ENCODE measurements around the gene CAPRIN1.

The CAPRIN1 gene

GRCh38 chr11:34124885-34125668 lies 73.5 kb downstream of the CAPRIN1 start:
- Histone ChIP-seq H3K4me1 (ENCODE audit: low read length) (peaks cover 2% of the 10 kb centered on the region), H2AFZ (ENCODE audit: low read depth, low read length) (no peak overlapping the region), H4K20me1 (ENCODE audit: insufficient read depth, low read length) (no peaks in the 10 kb centered on the region), H3K27ac (ENCODE audit: low read length) (no peak overlapping the region), H3K4me3 (ENCODE audit: low read length) (no peak overlapping the region), H3K36me3 (replicated peaks; ENCODE audit: low read depth, low read length) (peaks cover 69% of the 10 kb centered on the region), H3K27me3 (ENCODE audit: low read depth, low read length) (no peaks in the 10 kb centered on the region), H3K79me2 (ENCODE audit: low read length) (no peaks in the 10 kb centered on the region; the same call in 1 of the 2 replicates), H3K9ac (ENCODE audit: low read length) (no peak overlapping the region), H3K4me2 (ENCODE audit: low read length) (no peak overlapping the region), H3K9me3 (ENCODE audit: insufficient read depth, low read length) (no peaks in the 10 kb centered on the region)
- TF ChIP-seq CTCF (IDR thresholded peaks at IDR 0.05; ENCODE audit: low read depth, low read length) (no peak), EZH2phosphoT487 (IDR thresholded peaks at IDR 0.05; ENCODE audit: low read depth) (no peak)

- H3K9ac ChIP-seq (ENCODE audit: low read length), result no peak overlapping the region
- no peaks in the 10 kb centered on the region for H4K20me1 ChIP-seq (ENCODE audit: insufficient read depth, low read length)
- TF ChIP-seq CTCF (IDR thresholded peaks at IDR 0.05; ENCODE audit: low read depth, low read length), result no peak
- TF ChIP-seq EZH2phosphoT487 (IDR thresholded peaks at IDR 0.05; ENCODE audit: low read depth), result no peak
- H3K4me1 ChIP-seq (ENCODE audit: low read length), result peaks cover 24% of the 10 kb centered on the region
- peaks cover 74% of the 10 kb centered on the region for H3K36me3 ChIP-seq (replicated peaks; ENCODE audit: low read depth, low read length)
- no peaks in the 10 kb centered on the region for H3K27me3 ChIP-seq (ENCODE audit: low read depth, low read length)
- no peaks in the 10 kb centered on the region for H3K79me2 ChIP-seq (ENCODE audit: low read length)
- no peak overlapping the region for H3K4me3 ChIP-seq (ENCODE audit: low read length)
- H3K27ac ChIP-seq (ENCODE audit: low read length), result no peak overlapping the region
- H3K4me2 ChIP-seq (ENCODE audit: low read length), result no peak overlapping the region
- H2AFZ ChIP-seq (ENCODE audit: low read depth, low read length), result no peak overlapping the region
- H3K9me3 ChIP-seq (ENCODE audit: insufficient read depth, low read length), result no peaks in the 10 kb centered on the region
Measured at GRCh38 chr11:34126959-34127848, 75.7 kb downstream of the CAPRIN1 start.

GRCh38 chr11:34128824-34129223 lies 77.3 kb downstream of the CAPRIN1 start:
- H4K20me1 ChIP-seq (ENCODE audit: insufficient read depth, low read length), result no peaks in the 10 kb centered on the region
- H3K4me2 ChIP-seq (ENCODE audit: low read length), result no peak overlapping the region
- H3K9me3 ChIP-seq (ENCODE audit: insufficient read depth, low read length), result no peaks in the 10 kb centered on the region
- H3K27ac ChIP-seq (ENCODE audit: low read length), result no peak overlapping the region
- peaks cover 75% of the 10 kb centered on the region for H3K36me3 ChIP-seq (replicated peaks; ENCODE audit: low read depth, low read length)
- TF ChIP-seq CTCF (IDR thresholded peaks at IDR 0.05; ENCODE audit: low read depth, low read length) (no peak), EZH2phosphoT487 (IDR thresholded peaks at IDR 0.05; ENCODE audit: low read depth) (no peak)
- no peak overlapping the region for H3K4me3 ChIP-seq (ENCODE audit: low read length)
- no peak overlapping the region for H2AFZ ChIP-seq (ENCODE audit: low read depth, low read length)
- H3K4me1 ChIP-seq (ENCODE audit: low read length), result peaks cover 40% of the 10 kb centered on the region
- no peak overlapping the region for H3K9ac ChIP-seq (ENCODE audit: low read length)
- peaks cover 2% of the 10 kb centered on the region; the same call in 1 of the 2 replicates for H3K79me2 ChIP-seq (ENCODE audit: low read length)
- no peaks in the 10 kb centered on the region for H3K27me3 ChIP-seq (ENCODE audit: low read depth, low read length)

All from OCI-LY3 (cell line).